GM12878 (cell line): ENCODE results near the gene PCSK5. TPM values are rescaled to one million over a fixed set of nuclear protein-coding genes. Genes with fewer than 3 reads are reported as not detected.

ENCODE experiments used
- ATAC-seq: fragments of 200-7000 bp; cut with Tn5 transposase; 3 replicates; pipeline ENCODE4 v1.9.1; 2020; ENCODE audit warnings: mild to moderate bottlenecking, moderate library complexity
- BruUV-seq: library from RNA; stranded (reverse); fragments of 400-500 nt; replicated peaks from 2 replicates; lab custom pipeline; 2021; lab: Mats Ljungman, UMichigan
- CTCF ChIA-PET: fragments of 300-600 bp; sonication (Branson Sonifier 250); formaldehyde crosslinking; extraction: SDS; loops from one replicate; lab custom pipeline; 2021; ENCODE audit warnings: inconsistent platforms; lab: Yijun Ruan, JAX
- POLR2A ChIA-PET: fragments of 350-600 bp; formaldehyde crosslinking; extraction: SDS; loops from one replicate; lab custom pipeline; 2021; ENCODE audit warnings: inconsistent platforms; lab: Charles Lee
- RAD21 ChIA-PET: fragments of 300-600 bp; sonication (Branson Sonifier 250); formaldehyde crosslinking; loops from one replicate; lab custom pipeline; 2023; ENCODE audit warnings: antibody characterized with exemption; ENCODE audit not compliant: unreplicated experiment; lab: Charles Lee
- SMC1A ChIA-PET: fragments of 300-600 bp; sonication (Branson Sonifier 250); formaldehyde crosslinking; loops from one replicate; lab custom pipeline; 2023; ENCODE audit not compliant: unreplicated experiment, uncharacterized antibody; lab: Charles Lee
- DNase-seq: peaks from one replicate; pipeline ENCODE4 v3.0.0-alpha.2; 2011; ENCODE audit warnings: low read depth, low spot score
- FAIRE-seq: peaks from 3 replicates; lab custom pipeline; 2011; peaks lifted over from hg19 to GRCh38; lab: Jason Lieb, UNC
- H2AFZ ChIP-seq: 2 replicates; pipeline ENCODE4 v1.6.0; 2011; ENCODE audit warnings: low read depth, low read length, control low read depth; ENCODE audit not compliant: control insufficient read depth
- H3K27ac ChIP-seq: 2 replicates; pipeline ENCODE4 v1.5.1; 2011; ENCODE audit warnings: control low read depth; ENCODE audit not compliant: control insufficient read depth, insufficient read depth
- H3K27me3 ChIP-seq, 2 experiments: replicated peaks in 1 of 2; 2 replicates each; pipeline versions ENCODE4 v1.6.0 to v1.6.1; 2011; ENCODE audit warnings: low read length in 1 of 2; ENCODE audit not compliant: control insufficient read depth in 2 of 2, insufficient read depth in 2 of 2
- H3K36me3 ChIP-seq, 2 experiments: 2 replicates each; pipeline ENCODE4 v1.5.1; 2011; ENCODE audit warnings: low read length in 1 of 2; ENCODE audit not compliant: control insufficient read depth in 2 of 2, insufficient read depth in 2 of 2
- H3K4me1 ChIP-seq: 2 replicates; pipeline ENCODE4 v1.6.1; 2011; ENCODE audit warnings: mild to moderate bottlenecking, low read length, moderate library complexity, mixed read lengths; ENCODE audit not compliant: control insufficient read depth, insufficient read depth
- H3K4me2 ChIP-seq: 2 replicates; pipeline ENCODE4 v1.6.0; 2011; ENCODE audit warnings: control low read depth; ENCODE audit not compliant: control insufficient read depth, insufficient read depth
- H3K4me3 ChIP-seq: fragments of 200-600 bp; sonication (generic); 2 replicates; pipeline ENCODE4 v1.5.1; 2016
- H3K79me2 ChIP-seq: 2 replicates; pipeline ENCODE4 v1.6.0; 2011; ENCODE audit warnings: low read length; ENCODE audit not compliant: control insufficient read depth, insufficient read depth
- H3K9ac ChIP-seq: 2 replicates; pipeline ENCODE4 v1.8.0; 2011; ENCODE audit warnings: low read length, control low read depth, mixed read lengths; ENCODE audit not compliant: control insufficient read depth, insufficient read depth
- H3K9me3 ChIP-seq: replicated peaks from 3 replicates; pipeline ENCODE4 v1.5.1; 2011; ENCODE audit warnings: mild to moderate bottlenecking, low read length; ENCODE audit not compliant: control insufficient read depth, insufficient read depth
- H4K20me1 ChIP-seq: 2 replicates; pipeline ENCODE4 v1.6.0; 2011; ENCODE audit not compliant: control insufficient read depth, insufficient read depth
- GABPA ChIP-seq: IDR thresholded peaks from 2 replicates; pipeline ENCODE4 v1.6.1; 2014; ENCODE audit warnings: antibody characterized with exemption, low read depth, mild to moderate bottlenecking, inconsistent platforms
- GATAD2B ChIP-seq: fragments of 450-650 bp; conservative IDR thresholded peaks from 2 replicates; pipeline ENCODE4 v1.6.1; 2017; ENCODE audit warnings: low read depth, mild to moderate bottlenecking, moderate library complexity
- STAT1 ChIP-seq: fragments of 450-650 bp; conservative IDR thresholded peaks from 2 replicates; pipeline ENCODE4 v1.6.1; 2014; ENCODE audit warnings: antibody characterized with exemption, mild to moderate bottlenecking
- ZNF207 ChIP-seq: fragments of 450-650 bp; IDR thresholded peaks from 2 replicates; pipeline ENCODE4 v1.6.1; 2014; ENCODE audit warnings: antibody characterized with exemption, mild to moderate bottlenecking, borderline replicate concordance
- ZNF687 ChIP-seq: fragments of 450-650 bp; IDR thresholded peaks from 2 replicates; pipeline ENCODE4 v1.6.1; 2017; ENCODE audit warnings: mild to moderate bottlenecking, moderate library complexity
- WGBS: methylation state at CpG from one replicate; pipeline ENCODE4 v1.1.6; 2016; ENCODE audit warnings: low lambda C conversion rate; ENCODE audit not compliant: insufficient replicate concordance, insufficient coverage; ENCODE audit errors: missing lambda C conversion rate; 5-methylcytosine and 5-hydroxymethylcytosine counted together
- in situ Hi-C: fragments of 300-500 bp; cut with MboI; formaldehyde crosslinking; loops from 9 replicates; pipeline ENCODE4 v1.14.3; 2018; ENCODE audit warnings: mixed read lengths
- intact Hi-C: fragments of 100-400 bp; cut with micrococcal nuclease; formaldehyde crosslinking; loops from one replicate; pipeline ENCODE4 v1.14.2; 2022; ENCODE audit not compliant: unreplicated experiment
- polyA plus RNA-seq, 11 experiments: library from polyadenylated mRNA; depleted of rRNA in 4 of 11; unstranded in 6 of 11; stranded (reverse) in 5 of 11; fragments of >200 nt; fragmentation: Nextera tagmentation in 4 of 11; fragmentation: Illumina TruSeq in 1 of 11; extraction: Ambion mirVana in 4 of 11; extraction: Trizol in 1 of 11; gene quantifications; 1 replicate in 1 of 11; 2 replicates in 10 of 11; pipeline versions ENCODE4 v1.2.1 to v1.2.3, GENCODE V29; 2011 to 2016; ENCODE audit warnings: inconsistent platforms in 2 of 11, missing spikeins in 2 of 11, low read depth in 1 of 11
- total RNA-seq, 4 experiments: library from RNA; depleted of rRNA in 3 of 4; stranded (reverse); fragments of >200 nt in 3 of 4; fragmentation: Illumina TruSeq in 1 of 4; extraction: Trizol in 1 of 4; gene quantifications; 2 replicates each; pipeline versions ENCODE4 v1.2.1 to v1.2.3, GENCODE V29; 2013 to 2021

The PCSK5 gene
- total and polyA plus RNA-seq, 10 of the 15 experiments (the other 5 are each of a cell fraction or from before 2014, with no cell fraction given): 0.01 to 0.13 (median 0.04) TPM; not detected in 3

- no TSS peak for BruUV-seq
- 40% methylated on average over 6 of the region's 6 CpGs for WGBS
- H4K20me1 ChIP-seq: no peaks in the 10 kb centered on the region
- SMC1A ChIA-PET: interaction anchor here (1.1 kb wide), 1 partner anchor 20 kb away, joined by 3 read pairs; no protein-coding TSS in a partner anchor
- H3K9me3 ChIP-seq: no peaks in the 10 kb centered on the region
- no peak overlapping the region for H3K4me2 ChIP-seq
- intact Hi-C loops: no loop called here
- no peaks in the 10 kb centered on the region for H3K79me2 ChIP-seq
- FAIRE-seq: no peak
- H3K27ac ChIP-seq: no peak overlapping the region
- TF ChIP-seq GATAD2B: no peak
- no peak for TF ChIP-seq ZNF687
- TF ChIP-seq GABPA: no peak
- TF ChIP-seq STAT1: no peak
- no peak for TF ChIP-seq ZNF207
- H3K27me3 ChIP-seq: 0 out of 4 replicates have a peak, but pooled peaks cover 0 to 3% of the 10 kb centered on the region in 2 experiments
- H3K9ac ChIP-seq: no peak overlapping the region
- no peak overlapping the region for H2AFZ ChIP-seq
- no peaks in the 10 kb centered on the region for H3K4me1 ChIP-seq
- no peak for DNase-seq
- RAD21 ChIA-PET: no interaction called here
- in situ Hi-C loops: no loop called here
- POLR2A ChIA-PET: no interaction called here
- no peaks in the 10 kb centered on the region for H3K36me3 ChIP-seq
- ATAC-seq: no peak
- H3K4me3 ChIP-seq: no peak overlapping the region
- CTCF ChIA-PET: no interaction called here
These were observed 70.1 kb downstream of the PCSK5 start for GRCh38 chr9:75960551-75960950.
